GM12891 (cell line): ENCODE measurements around the gene KIF1A.
"Not testable (repeated sequence)": the region's sequence is repeated elsewhere in the genome, so short reads cannot be mapped to it uniquely, and the experiment has no call there.

Experiments used
- POLR2A ChIP-seq: IDR thresholded peaks from 2 replicates; pipeline ENCODE4 v1.6.1; 2011; ENCODE audit warnings: low read depth, low read length, control low read depth
- TAF1 ChIP-seq: IDR thresholded peaks from 2 replicates; pipeline ENCODE4 v1.6.1; 2011; ENCODE audit warnings: low read depth, low read length, control low read depth

DNA sequence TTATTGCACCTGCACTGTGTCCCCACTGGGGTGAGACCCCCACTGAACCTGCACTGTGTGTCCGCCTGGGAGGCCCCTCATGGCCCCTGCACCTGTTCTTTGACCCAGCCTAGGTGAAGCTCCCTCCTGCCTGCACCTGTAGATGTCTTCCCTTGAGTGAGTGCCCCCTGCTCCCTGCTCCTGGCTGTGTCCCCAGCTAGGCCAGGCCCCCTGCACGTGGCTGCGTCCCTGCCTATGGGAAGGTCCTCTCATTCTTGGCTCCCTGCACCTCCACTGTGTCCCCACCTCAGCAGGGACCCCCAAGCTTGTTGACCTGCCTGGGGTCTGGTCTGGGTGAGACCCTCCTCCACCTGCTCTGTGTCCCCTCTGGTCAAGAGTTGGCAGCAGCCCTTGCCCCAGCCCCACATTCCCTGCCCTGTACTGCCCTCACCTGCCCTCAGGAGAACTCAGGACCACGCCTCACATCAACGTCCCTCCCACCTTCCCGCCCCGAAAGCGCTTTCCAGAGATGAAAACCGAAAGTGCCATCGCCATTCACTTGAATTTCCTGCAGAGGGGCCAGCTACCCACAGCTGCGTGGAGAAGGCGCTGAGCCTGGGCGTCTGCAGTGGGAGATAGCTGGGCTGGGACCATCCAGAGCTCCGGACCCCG, 136.6 kb downstream of the KIF1A start:
- not testable (repeated sequence) for TF ChIP-seq POLR2A, TAF1
